GM21737 (cell line): ENCODE results near the gene HDAC11.

Experiments used
- ATAC-seq: cut with Tn5 transposase; IDR thresholded peaks from one replicate; pipeline ENCODE4 v1.9.1; 2021; ENCODE audit warnings: mild to moderate bottlenecking, moderate library complexity; ENCODE audit not compliant: unreplicated experiment

Gene HDAC11

GRCh38 chr3:13522236-13522635 lies 42.1 kb downstream of the HDAC11 start:
- no peak for ATAC-seq

DNA sequence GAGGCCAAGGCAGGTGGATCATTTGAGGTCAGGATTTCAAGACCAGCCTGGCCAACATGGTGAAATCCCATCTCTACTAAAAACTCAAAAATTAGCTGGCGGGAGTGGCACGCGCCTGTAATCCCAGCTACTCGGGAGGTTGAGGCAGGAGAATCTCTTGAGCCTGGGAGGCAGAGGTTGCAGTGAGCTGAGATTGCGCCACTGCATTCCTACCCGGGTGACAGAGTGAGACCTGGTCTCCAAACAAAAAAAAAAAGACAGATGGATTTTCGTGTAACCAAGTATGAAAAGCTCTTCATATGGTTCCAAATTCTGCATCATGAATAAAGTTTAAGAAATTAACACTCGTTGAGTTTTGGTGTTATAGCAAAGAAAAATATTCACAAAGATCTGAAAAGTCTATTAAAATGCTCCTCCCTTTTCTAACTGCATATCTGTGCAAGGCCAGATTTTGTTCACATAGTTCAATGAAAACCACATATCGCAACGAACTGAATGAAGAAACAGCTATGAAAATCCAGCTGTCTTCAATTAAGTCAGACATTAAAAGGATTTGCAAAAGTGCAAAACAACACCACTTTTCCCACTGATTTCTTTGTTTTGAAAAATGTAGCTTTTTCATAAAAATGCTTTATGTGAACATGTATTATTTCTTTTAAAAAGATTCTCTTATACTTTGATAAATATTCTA lies 45.0 kb downstream of the HDAC11 start:
- ATAC-seq: no peak

- ATAC-seq: no peak
Observed at GRCh38 chr3:13525827-13526625, 45.9 kb downstream of the HDAC11 start.

DNA sequence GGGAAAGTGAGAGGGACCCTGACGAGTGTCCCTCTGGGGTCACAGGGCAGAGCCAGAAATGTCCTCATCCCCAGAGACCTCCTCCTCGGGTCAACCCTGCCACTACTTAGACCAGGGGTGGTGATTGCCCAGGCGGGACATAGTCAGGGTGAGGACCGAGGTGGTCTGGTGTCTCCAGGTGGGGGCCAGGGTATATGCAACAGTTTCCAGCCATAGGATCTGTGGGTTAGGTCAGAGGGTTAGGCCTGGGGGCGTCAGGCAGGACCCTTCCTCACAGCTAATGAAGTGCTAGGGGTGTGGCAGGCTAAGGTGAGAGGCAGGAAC lies 46.5 kb downstream of the HDAC11 start:
- ATAC-seq: no peak

DNA sequence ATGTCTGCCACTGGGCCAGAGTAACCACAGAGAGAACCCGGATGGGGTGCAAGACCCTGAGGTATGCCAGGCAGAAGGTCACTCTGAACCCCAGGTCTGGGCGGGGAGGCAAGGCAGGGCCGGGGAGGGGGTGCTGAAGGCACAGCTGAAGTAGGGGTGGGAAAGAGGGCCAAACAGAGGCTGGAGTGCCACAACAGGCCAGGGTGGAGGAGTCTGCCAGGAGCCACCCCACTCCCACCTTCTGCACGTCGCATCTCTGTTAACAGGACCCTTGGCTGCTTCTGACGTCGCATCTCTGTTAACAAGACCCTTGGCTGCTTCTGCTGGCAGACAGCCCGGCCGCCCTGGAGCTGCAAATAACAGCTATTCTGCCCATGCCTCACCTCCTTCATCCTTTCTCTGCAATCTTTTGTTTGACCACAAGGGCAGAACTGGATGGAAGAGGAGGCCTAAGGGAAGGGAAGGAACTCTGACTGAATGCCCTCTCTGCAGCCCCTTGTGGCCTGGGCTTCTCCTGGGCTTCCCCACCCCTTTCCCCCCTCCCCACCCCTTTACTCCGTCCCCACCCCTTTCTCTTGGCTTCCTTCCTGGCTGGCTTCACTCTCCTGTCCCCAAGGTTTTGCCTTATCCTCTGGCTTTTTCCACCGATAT lies 48.2 kb downstream of the HDAC11 start:
- no peak for ATAC-seq

DNA sequence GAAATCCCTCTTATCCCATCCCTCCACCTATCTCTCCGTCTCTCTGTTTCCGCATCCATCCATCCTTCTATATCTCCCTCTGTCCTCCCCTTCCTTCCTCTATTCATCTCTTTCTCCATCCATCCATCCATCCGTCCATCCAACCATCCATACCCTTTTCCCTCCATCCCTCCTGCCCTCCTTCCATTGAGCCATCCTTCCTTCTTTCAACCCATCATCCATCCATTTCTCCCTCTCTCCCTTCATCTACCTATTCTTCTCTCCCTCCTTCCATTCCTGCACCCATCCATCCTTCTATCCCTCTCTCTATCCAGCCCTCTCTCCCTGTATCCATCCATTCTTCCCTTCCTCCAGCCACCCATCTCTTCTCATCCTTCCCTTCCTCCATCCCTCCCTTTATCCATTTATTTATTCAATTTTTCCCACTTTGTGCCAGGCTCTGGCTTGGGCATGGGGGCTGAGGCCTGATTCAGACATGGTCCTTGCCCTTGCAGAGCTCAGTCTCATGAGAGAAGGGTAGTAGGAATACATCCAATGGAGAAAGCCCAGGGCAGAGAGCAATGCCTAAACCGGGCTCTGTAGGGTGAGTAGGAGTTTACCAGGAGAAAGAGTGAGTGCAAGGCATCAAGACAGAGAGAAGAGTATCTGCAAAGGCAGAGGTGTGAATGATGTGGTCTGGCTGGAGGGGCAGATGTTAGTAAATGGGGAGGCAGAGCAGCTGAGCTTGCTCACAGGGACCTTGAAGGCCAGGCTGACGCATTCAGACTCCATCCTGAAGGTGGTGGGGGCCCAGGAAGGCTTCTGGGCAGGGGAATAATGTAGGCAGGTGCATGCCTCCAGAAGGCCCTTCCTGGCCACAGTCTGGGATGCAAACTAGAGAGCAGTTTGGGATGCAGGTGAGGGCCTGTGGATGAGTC lies 49.3 kb downstream of the HDAC11 start:
- ATAC-seq: no peak

- ATAC-seq: no peak
Observed at GRCh38 chr3:13530241-13531009, 50.3 kb downstream of the HDAC11 start.

GRCh38 chr3:13532085-13532484 lies 52.0 kb downstream of the HDAC11 start:
- no peak for ATAC-seq

DNA sequence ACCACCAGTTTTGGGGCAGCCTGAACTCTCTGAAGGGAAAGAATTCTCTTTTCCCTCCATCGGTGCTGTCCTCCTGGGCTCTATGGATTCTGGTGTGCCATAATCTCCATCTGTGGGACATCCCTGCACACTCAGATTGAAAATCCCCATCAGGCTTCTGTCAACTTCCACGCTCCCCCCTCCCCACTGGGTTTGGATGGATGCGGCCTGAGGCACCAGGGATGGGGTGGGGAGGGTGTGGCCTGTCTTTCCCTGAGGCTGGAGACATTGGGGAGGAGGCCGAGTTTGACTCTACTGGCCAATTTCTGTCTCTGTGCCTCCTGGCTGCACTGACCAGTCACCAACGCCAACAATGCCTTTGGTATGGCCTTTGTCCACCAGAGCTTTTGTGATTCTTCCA lies 52.5 kb downstream of the HDAC11 start:
- ATAC-seq: no peak

DNA sequence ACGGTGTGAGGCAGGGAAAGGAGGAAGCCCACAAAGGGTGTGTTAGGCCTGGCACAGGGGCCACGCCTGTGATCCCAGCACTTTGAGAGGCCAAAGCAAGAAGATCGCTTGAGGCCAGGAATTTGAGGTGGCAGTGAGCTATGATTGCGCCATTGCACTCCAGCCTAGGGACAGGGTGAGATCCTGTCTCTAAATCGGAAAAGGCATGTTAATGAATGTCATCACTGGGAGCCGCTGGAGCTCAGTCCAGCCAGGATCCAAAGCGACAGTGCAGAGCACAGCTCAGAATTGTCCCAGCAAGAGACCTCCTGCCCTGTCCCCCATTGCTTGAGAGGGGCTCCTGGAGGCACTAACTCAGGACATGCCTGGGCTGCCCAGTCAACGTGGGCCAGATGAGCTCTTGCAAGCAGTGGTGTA lies 53.8 kb downstream of the HDAC11 start:
- ATAC-seq: no peak

DNA sequence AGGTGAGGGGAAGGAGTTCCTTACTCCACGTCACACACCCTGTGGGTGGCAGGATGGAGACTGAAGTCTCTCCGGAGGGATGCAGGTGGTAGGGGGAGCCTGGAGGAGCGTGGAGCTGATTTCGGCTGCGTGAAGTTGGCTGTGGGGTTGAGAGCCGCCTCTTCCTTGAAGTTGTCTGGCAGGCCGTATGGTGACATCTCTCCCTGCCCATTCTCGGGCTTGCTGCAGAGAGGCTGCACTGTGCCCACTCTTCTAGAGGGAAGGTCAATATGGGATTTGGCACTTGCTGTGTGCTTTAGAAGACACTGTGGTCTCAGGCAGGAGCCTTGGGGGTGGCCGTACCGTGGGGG lies 55.4 kb downstream of the HDAC11 start:
- no peak for ATAC-seq

DNA sequence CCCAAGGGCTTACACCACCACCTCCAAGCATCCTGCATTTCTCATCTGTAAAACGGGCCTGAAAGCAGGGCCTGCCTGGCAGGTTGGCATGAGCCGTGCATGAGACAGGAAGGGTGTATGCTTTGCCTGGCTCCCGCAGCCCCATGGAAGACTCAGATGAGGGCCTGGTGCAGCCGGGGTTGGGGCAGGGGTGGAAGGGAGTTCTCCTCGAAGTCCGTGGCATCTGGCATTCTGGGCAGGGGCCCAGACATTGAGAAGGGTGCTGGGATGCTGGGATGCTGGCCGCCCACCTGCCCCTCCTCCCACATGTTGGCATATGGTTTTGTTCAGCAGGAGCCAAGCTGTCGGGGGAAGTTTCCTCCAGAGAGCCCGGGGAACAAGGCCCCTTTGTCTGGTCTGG lies 55.8 kb downstream of the HDAC11 start:
- no peak for ATAC-seq

DNA sequence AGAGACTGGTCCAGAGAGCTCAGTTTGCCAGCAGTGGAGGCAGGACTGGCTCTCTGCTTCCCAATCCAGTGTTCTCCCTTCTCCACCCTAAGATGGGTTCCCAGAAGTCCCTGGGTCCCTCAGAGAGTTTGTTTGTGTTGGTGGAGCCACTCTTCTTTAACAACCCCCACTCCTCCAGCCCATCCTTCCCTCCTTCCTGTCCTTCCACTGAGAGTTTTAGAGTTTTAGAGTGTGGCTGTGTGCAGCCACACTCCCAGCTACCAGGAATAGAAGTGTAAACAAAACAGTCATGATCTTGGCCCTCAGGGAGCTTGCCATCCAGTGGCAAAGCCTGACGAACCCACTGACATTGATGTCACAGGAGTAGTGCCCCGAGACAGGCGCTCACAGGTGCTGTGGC lies 56.3 kb downstream of the HDAC11 start:
- ATAC-seq: no peak

DNA sequence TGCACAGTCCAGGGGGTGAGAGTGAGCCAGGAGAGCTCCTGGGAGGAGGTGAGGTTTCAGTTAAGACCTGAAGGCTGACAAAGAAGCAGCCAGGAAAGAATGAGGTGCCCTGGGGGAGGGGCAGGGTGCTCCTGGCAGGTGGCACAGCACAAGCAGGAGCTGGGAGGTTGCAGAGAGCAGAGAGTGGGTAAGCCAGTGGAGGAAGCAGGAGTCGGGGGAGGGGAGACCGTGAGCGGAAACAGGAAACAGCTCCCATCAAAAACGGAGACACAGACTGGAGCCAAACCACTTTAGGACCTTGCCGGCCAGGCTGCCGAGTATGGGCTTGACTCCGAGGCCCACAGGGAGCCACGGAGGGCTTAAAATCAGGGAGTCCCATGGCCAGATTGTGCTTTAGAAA lies 56.7 kb downstream of the HDAC11 start:
- ATAC-seq: no peak

DNA sequence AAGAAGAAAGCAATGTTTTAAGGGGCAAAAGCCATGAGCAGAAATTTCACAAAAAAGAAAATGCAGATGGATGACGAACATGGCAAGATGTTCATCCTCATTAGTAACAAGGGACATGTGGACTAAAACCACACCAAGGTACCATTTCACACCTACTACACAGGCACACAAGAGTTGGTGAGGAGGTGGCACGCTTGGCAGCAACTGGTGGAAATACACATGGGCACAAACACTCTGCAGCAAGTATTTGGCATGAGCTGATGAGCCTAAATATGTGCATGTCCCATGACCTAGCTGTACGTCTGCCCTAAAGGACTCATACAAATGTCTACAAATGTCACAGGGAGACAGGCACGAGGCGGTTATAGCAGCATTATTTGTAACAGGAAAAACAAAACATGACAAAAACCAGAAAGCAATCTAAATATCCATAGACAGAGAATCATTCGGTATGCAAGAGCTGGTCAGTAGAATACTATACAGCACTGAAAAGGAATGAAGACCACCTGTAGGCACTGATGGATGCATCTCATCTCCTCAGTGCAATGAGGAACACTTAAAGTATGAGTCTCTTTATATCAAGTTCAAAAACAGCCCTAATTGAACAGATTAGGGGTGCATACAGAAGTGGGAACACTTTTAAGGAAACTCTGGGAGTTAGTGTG lies 57.3 kb downstream of the HDAC11 start:
- ATAC-seq: no peak

GRCh38 chr3:13537909-13538296 lies 57.8 kb downstream of the HDAC11 start:
- no peak for ATAC-seq

DNA sequence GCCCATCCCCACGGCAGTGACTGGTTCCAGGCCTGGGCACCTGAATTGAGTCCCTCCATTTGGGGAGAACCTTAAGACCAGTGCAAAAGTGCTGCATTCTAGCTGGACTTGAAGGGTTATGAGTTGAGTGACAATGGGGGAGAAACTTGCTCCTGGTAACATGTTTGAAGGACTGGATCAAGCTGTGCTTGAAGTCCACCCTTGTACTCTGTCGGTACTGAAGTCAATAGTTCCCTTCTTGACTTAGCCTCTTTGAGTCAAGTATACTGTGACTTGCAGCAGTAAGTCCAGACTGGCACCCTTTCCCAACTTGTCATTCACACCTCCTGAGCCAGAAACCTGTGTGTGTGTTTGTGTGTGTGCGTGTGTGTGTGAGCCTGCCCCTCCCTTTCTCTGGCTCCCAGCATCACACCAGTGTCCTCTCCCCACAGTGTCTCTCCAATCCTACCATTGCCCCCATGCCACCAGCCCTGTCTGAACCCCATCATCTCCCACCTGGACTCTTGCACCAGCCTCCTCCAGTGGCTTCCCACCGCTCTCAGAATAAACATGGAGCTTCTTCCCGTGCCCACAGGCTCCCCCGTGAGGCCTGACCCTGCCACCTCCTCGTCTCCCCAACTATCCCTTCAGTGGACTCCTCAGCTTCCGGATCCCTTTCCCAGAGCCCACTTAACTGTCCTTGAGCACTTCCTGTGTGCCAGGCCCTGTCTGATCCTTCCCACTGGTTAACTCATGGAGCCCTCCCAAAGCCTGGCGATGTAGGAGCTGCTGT lies 58.6 kb downstream of the HDAC11 start:
- ATAC-seq: no peak

DNA sequence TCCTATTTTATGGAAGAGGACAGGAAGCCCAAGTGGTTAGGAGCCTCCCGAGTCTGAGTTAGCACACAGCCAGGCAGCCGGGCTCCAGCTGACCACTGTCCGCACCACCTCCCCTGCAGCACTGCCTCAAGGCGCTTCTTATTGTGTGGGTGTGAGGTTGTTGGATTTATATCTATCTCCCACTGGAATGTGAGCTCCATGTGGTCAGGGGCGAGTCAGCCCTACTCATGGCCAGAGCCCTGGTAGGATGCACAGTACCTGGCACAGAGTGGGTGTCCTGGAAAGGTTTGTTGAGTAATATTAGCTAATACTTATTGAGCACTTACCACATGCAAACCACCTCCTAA lies 59.2 kb downstream of the HDAC11 start:
- no peak for ATAC-seq

GRCh38 chr3:13539671-13540070 lies 59.6 kb downstream of the HDAC11 start:
- ATAC-seq: no peak
